HUDEP-2 (cell line): Measurements from ENCODE around the gene PTGER3.
A peak's percentile ranks its signal among the peaks of the same experiment; 100 is the strongest.

Experiments
- DNase-seq, 76 experiments: peaks; one replicate each; lab custom pipeline; 2025; ENCODE audit not compliant: unreplicated experiment in 76 of 76; lab: John Stamatoyannopoulos, UW

Gene PTGER3

DNA sequence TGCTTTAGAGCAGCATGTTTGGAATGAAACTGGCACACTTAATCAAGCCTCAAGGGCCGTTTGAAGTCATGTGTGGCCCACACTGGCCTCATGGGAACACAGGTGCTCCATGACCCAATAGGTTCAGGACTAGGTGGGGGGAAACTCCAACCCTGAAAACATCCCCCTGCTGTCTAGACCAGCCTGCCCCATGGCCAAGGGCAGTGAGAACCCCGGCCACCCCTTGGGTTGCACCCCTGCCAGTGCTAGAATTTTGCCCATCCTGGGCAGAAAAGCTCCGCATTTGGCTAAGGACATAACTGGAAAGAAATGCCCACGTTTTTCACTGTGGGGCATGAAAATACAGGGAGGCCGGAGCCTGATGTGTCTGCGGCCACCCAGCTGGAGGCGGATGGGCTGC, 6.1 kb upstream of the PTGER3 start:
- DNase-seq = peak in 1 of 76 experiments; percentile 7

DNA sequence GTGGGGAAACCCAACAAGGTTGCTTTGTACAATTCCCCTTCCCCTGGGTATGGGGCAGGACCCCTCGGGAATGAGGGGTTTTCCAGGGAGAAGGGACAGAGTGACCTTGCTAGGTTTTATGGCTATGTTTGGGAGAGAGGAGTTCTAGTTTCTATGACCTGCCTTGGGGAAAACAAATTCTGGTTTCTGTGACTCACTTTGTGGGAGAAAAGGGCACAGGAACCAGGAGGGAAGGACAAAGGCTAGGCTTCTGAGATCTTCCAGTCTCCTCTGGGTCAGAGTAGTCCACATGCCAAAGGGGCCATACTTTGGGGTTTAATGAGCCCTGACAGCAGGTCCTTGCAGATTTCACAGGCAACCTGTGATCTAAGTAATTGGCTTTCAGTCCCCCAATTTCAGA, 5.5 kb upstream of the PTGER3 start:
- no peak for DNase-seq

DNA sequence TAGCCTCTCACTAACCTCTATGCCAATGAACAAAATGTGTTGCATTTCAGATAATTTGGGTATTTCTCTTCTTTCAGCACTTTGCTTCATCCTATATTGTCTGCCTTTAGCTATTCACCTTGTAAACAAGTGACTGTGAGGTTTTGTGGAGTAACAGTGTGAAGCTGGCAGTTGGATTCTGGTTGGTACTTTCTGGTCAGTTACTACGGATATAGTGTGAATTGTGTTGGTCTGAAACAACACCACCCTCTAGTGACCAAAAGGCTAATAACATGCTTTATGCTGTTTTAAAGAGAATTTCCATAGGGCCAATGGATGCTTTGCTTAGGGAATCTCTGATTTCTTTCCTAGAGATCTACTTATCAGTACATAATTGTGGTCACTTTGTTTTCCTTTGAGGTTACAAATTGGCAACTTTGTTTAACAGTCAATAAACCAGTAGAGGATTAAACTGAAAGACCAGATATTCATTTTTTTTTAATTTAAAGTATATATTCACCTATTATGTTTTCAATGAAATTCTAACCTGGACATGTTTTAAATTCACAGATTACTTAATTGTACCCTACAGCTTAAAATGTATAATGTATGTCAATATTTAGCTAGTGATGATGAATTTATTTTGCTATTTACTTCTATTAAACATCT, 2.5 kb upstream of the PTGER3 start:
- DNase-seq = peak in 36 of 76 experiments; percentile 9 to 71 (median 46)

DNA sequence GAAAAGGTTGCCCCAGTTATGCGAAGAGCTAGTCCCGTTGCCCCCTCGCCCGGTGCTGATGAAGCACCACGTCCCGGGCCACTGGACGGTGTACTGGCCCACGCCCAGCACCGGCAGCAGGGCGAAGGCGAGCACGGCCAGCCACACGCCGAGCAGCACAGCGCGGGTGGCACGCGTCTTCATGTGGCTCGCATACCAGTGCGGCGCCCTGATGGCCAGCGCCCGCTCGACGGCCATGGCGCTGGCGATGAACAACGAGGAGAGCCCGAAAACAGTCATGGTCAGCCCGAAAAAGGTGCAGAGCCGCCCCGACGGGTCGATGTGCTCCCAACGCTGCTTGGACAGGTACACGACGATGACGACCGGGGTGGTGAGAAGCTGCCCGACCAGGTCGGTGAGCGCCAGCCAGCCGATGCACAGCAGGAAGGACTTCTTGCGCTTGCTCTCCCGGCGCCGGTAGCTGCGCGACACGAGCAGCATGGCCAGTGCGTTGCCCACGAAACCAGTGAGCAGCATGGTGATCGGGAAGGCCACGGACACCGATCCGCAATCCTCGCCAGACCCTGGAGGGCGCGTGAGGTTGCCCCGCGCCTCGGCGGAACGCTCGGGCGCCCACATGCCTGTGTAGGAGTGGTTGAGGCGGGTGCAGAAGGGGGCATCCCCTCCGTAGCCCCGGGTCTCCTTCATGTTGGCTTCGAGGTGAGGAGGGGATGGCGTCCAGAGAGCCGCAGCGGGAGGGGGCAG, 553 bp downstream of the PTGER3 start:
- DNase-seq = peak in 10 of 76 experiments; percentile 7 to 48 (median 28)

DNA sequence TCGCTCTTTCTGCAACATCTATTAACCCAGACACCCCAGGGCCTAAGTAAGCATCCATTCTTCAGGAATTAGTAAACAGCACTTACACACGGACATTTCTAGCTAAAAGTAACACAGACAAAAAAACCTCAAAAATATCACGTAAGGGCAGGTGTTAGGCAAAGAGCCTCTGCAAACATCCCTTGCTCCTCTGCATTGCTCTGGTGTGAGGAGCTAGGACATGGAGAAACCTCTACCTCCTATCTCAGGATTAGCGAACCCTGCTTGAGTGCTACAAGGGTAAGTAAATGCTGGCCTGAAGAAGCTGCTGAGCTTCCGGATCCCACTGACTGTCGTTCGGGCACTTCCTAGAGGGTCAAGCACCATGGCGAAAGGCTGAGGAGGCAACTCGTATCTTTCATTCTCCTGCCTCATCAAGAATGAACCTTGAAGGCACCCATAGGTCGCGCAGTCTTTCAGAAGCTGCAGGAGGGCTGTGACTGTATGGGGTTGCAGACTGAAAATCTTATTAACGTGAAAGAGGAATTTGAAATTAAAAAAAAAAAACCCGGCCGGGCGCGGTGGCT, 2.1 kb downstream of the PTGER3 start:
- DNase-seq = peak in 1 of 76 experiments; percentile 1

DNA sequence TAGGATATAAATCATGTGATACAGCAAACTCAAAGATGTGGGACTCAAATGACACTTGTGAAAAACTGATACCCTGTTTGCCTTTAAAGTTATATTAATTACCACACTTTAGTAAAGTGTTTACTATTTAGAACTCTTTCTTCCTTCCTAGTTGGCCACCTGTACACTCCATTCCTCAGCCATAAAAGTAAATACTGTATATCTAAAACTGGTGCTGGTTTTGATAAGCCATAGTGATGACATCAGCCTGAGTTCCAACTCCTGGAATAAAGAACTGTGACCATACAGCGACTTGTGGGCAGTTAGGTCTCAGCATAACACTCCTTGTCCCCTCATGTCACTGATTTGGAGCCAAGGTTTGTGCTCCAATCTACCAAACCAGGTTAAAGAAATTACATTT, 2.8 kb downstream of the PTGER3 start:
- DNase-seq = peak in 1 of 76 experiments; percentile 9

DNA sequence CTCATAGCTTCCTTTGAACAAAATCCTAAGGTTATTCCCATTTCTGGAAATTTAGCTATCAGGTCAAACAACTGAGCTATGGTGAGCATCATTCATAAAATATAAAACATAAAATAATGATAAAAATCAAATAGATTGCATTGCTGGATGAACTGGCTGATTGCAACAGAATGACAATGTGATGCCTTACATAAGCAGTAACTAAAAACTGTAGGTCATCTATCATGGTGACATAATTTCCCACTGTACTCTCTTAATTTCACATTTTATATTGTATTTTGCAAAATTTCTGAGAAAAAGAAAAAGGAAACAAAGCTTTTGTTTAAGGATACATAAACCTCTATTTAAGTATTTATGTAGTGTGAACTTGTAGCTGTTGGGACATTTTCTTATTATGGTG, 4.6 kb downstream of the PTGER3 start:
- DNase-seq = no peak

DNA sequence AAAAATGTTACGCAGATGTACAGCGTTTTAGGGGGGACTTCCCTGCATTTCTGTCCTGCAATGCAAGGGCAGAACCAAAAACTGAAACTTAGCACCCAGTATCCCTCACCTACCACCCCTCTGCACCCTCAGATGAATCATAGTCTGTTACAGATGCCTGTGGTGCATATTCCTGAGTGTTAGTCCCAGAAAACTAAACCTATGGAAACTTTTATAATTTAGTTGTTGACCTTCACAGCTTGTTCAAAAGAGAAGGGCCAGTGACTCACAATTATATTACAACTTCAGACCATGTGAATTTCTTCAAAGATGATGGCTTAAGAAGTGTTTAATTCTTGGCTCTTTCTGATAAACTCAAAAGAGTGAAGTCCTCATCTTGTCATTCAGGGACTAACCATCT, 5.8 kb downstream of the PTGER3 start:
- no peak for DNase-seq

DNA sequence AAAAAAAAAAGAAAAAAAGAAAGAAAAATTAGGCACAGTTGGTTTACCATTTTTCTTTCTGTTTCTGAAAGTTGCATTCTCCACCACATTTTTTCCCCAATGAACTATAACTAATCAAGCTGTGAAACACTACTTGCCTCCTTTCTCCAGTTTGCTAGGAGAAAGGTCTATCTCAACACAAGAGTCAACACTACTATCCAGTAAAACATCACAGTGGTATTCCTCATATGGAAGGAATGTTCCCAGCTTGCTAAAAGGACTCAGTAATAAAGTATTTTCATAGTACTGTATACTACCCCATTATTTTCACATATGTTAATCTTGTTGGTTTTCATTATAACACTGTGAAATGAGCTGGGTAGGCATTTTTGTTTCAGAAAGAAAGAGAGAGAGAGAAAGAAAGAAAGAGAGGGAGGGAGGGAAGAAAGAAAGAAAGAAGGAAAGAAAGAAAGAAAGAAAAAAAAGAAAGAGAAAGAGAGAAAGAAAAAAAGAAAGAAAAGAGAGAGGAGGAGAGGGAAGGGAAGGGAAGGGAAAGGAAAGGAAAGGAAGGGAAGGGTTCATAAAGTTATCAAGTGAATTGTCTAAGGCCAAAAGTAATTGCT, 7.9 kb downstream of the PTGER3 start:
- DNase-seq = no peak

DNA sequence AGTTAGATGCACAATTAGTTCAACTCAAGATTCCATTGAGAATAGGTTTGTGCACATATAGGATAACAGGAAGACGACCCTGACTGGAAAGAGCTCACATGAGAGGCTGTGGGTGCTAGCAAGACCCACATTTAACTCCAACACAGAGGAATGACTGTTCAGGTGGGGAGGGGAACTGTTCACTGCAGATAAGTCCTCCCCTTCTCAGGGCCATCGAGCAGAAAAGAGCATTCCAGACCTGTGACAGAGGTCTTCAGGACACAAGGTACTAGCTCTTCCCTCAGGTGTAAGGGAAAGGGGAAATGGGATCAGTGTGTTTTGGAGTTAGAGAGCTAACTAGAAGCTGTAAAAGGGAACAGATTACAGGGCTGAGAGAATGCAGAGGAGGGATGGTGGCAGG, 8.7 kb downstream of the PTGER3 start:
- DNase-seq = no peak

DNA sequence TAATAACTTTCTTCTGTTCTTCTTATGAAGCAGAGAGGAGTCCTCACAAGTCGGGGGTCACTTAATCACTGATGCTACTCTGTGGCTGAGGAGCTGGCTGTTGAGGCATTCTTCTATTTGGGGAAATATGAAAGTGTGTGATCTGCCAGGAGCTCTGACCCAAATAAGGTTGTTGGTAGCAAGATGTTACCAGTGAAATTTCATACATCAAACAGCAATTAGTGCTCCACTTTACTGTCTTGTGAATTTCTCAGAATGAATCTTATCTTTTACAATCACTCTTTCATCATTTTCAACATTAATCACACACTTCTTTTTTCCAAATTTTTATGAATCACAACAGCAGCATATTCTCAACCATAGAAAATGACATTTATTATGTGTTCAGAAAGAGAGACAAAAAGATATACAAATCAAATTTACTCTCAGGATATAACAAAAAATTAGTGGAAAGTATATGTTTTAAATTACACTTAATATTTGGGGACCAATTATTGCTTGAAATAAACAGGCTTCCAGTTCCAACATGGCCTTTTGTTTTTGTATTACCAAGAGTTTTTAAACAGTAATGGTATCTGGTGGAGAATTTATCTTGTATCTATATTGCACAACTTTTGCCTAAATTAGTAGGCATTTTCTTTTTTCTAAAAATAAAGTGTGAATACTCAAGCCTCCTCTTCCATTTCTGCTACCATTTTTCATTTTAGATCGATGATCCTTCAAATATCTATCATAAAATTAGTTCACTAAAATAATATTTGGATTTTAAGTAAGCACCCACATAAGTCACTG, 9.6 kb downstream of the PTGER3 start:
- DNase-seq = no peak

DNA sequence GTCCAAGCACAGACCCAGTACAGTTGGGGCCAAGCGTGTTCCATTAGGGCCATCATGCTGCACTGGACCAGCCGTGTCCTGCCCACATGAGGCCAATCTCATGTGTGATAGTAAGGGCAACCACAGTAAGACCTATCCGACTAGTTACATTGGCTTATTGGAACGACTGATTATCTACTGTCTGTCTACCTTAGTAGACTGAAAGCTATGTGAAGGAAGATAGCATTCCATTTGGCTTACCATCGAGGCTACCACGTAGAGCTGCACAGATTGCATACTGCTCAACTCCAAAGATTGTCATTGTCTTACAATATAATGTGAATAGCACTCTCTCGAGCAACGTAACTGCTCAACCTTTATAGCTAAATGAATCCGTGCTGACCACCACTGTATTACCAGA, 10.6 kb downstream of the PTGER3 start:
- no peak for DNase-seq

DNA sequence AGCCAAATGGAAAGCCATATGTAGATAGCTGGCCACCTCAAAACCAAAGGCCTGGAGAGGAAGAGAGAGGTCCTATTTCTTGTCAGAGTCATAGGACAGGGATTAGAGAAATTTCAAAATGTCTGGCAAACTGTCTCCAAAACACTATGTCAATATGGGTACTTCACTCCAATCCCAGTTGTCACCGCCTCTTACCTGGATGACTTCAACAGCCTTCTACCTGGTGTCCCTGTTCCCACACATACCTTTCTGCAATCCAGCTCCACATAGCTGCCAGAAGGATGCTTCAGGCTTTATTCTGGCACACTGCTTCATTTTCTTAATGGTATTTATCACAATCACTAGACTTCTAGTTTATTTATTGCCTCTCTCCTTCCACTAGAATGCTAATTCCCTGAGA, 14.5 kb downstream of the PTGER3 start:
- no peak for DNase-seq

DNA sequence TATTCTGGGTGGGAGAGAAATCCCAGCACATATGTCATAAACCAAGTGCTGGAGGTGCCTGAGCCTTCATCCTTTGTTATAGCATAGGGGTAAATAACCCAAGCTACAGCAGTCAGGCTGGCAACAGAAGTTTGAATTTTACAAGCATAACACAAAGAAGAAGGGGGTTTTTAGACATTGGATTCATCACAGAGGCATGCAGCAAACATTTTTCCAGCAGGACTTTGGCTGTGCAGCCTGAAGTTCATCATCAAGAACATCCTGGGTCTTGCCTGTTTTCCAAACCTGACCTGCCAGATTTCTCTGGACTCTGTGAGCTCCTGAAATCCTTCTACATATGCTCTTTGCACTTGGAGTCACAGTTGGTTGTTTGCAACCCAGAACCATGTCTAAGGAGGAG, 16.2 kb downstream of the PTGER3 start:
- DNase-seq = no peak

DNA sequence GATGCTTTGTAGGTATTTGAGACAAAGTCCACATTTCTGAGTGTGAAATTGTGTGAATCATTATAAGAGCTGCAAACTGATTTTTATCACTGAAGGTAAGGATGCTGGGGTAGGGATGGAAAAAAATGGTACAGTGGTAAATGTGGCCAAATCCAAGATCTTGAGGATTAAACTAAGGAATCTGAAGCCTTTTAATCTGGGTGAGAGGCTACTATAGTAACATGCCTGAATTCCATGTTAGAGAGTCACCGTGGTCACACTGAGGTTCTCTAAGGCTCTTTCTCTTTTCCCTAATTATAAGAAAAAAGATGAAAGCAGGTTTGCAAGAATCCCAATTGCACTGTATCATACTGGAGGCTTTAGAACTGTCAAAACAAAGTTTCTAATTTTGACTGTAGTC, 17.6 kb downstream of the PTGER3 start:
- DNase-seq = no peak

DNA sequence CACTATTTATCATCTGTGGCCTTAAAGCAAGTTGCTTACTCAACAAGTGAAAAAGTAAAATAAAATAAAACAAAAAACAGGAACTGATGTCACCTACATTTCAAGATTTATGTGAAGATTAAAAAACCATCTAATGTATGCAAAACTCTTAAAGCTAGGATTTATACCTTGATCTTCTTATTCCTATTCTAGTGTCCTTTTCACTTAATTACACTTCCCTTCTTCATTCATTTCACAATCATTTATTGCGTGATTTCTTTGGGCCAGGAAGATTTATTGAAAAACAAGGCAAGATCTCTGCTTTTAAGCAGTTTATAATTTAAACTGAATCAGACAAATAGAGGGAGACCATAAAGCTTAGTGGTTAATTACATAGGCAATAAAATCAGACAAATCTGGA, 18.6 kb downstream of the PTGER3 start:
- DNase-seq = no peak

DNA sequence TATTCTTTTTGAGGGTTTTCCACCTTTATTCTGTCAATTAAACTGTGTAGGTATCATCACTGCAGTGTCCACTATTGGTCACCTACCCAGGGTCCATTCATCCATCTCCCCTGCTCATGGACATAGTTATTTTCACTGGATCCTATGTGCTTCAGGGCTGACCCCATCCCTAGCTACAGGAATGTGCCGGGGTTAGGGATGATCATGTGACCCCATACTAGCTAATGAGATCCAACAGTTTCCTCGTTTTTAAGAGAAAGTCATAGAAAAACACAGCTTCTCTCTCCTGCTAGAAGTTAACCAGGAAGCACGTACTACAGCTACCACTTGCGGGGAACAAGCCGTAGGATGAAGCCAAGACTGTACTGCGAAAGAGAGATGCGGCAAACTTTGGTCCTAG, 19.6 kb downstream of the PTGER3 start:
- DNase-seq = no peak

DNA sequence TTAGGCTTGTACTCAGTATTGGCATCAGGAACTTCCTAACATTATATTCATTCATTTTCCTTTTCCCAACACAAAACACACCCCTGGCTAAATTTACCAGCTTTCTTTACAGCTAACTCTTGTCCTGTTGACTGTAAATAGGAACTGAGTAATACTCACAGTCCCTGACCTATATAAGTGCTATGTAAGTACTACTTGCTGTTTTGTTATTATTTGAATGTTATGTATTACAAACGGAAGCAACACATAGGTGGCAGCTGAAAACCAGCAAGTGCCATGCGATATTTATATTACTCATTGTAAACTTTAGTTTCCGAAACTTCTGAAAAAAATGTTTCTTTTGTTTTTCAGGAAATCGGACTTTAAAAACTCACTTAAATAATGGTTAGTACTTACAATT, 21.5 kb downstream of the PTGER3 start:
- DNase-seq = no peak

DNA sequence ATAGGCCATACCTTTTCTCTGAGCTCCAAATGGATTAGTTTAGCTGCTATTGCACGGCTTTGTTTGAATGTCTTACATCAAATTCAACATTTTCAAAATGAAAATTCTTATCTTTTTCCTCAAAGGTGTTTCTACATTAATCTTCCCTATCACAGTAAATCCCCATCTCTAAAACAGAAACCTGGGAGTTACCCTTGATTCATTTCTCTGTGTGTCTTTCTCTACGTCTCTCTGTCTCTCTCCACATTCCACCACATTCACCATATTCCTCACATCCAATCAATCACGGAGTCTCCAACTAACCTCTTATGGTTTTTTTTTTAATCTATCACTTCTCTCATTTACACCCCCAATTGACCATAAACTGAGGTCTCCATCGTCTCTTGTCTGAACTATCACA, 24.1 kb downstream of the PTGER3 start:
- DNase-seq = no peak

DNA sequence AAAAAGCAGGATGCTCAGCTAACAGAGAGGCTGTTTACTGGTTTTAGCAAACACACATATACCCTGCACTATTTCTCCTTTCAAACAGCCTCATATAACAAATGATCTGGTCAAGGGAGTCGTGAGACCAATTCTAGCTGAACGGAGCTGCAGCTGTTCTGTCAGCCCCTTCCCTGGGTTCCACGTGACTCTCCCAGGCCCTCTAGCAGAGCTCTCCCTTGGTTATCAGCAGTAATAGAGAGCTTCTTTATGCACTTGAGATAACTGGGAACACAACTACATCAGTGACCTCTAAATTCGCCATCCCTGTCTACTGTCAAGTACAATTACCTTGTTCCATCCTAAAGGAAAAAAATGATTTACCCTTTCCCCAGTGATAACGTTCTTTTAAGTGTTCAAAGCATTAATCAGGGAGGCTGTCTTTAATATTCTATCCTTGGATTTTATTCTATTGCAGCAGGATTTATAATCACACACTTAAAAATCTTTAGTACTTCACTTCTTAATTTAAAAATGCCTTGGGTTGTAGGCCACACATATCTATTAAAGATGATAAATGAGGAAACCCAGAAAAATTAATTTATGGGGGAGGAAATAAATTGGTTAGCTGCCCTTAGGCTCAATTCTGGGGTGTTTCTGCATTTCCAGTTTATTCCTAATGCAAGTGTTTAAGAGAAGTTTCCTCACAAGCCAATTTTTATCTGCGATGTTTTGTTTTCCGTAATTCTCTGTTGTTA, 28.2 kb downstream of the PTGER3 start:
- no peak for DNase-seq
